CD8-positive, alpha-beta memory T cell (primary cell): ENCODE measurements around the gene BRI3. TPM values are rescaled to one million over a fixed set of nuclear protein-coding genes. Genes with fewer than 3 reads are reported as not detected.

Source experiments
- CTCF ChIA-PET: fragments of 350-600 bp; sonication (Branson Sonifier 250); formaldehyde crosslinking; loops from one replicate; lab custom pipeline; 2021; ENCODE audit warnings: antibody characterized with exemption; lab: Charles Lee
- POLR2A ChIA-PET: fragments of 350-600 bp; sonication (Branson Sonifier 250); formaldehyde crosslinking; loops from one replicate; lab custom pipeline; 2021; ENCODE audit warnings: antibody characterized with exemption; lab: Charles Lee
- DNase-seq, 5 donors: peaks; one replicate each; pipeline versions ENCODE4 v3.0.0 to v3.0.0-alpha.2; 2020 to 2022; ENCODE audit warnings: mixed read lengths in 1 of 5
- H3K27ac ChIP-seq: one replicate; pipeline ENCODE4 v1.7.0; 2013; ENCODE audit warnings: low read depth, mild to moderate bottlenecking, low read length, moderate library complexity
- H3K27me3 ChIP-seq: 2 replicates; pipeline ENCODE4 v1.7.0; 2013; ENCODE audit warnings: low read length, mild to moderate bottlenecking; ENCODE audit not compliant: insufficient read depth, poor library complexity, severe bottlenecking
- H3K36me3 ChIP-seq: 2 replicates; pipeline ENCODE4 v1.7.0; 2013; ENCODE audit warnings: mild to moderate bottlenecking, low read length, moderate library complexity; ENCODE audit not compliant: insufficient read depth
- H3K4me1 ChIP-seq: 2 replicates; pipeline ENCODE4 v1.7.0; 2013; ENCODE audit warnings: mild to moderate bottlenecking, low read length, moderate library complexity; ENCODE audit not compliant: insufficient read depth
- H3K4me3 ChIP-seq: 2 replicates; pipeline ENCODE4 v1.7.0; 2013; ENCODE audit warnings: mild to moderate bottlenecking, low read length
- H3K9me3 ChIP-seq: 2 replicates; pipeline ENCODE4 v1.7.0; 2013; ENCODE audit warnings: mild to moderate bottlenecking, low read length
- H3K27ac Mint-ChIP-seq, 8 donors: one replicate each; pipeline ENCODE4 v1.8.0; 2020 to 2021; ENCODE audit warnings: mixed read lengths in 8 of 8, mild to moderate bottlenecking in 6 of 8, inconsistent platforms in 3 of 8, moderate library complexity in 3 of 8
- H3K27me3 Mint-ChIP-seq, 2 donors: one replicate each; pipeline ENCODE4 v1.8.0; 2020 to 2021; ENCODE audit warnings: mixed read lengths in 2 of 2, mild to moderate bottlenecking in 1 of 2, moderate library complexity in 1 of 2
- H3K36me3 Mint-ChIP-seq, 3 donors: one replicate each; pipeline ENCODE4 v1.8.0; 2020 to 2021; ENCODE audit warnings: mixed read lengths in 3 of 3, inconsistent platforms in 1 of 3, mild to moderate bottlenecking in 1 of 3
- H3K4me1 Mint-ChIP-seq, 3 donors: one replicate each; pipeline ENCODE4 v1.8.0; 2020 to 2021; ENCODE audit warnings: mixed read lengths in 3 of 3, inconsistent platforms in 1 of 3, mild to moderate bottlenecking in 1 of 3
- H3K4me3 Mint-ChIP-seq, 7 donors: one replicate each; pipeline ENCODE4 v1.8.0; 2020 to 2021; ENCODE audit warnings: mixed read lengths in 7 of 7, mild to moderate bottlenecking in 6 of 7, moderate library complexity in 4 of 7, inconsistent platforms in 2 of 7
- H3K9me3 Mint-ChIP-seq, 5 donors: one replicate each; pipeline ENCODE4 v1.8.0; 2020 to 2022; ENCODE audit warnings: mixed read lengths in 5 of 5, mild to moderate bottlenecking in 3 of 5, moderate library complexity in 2 of 5, inconsistent platforms in 1 of 5
- polyA plus RNA-seq: library from polyadenylated mRNA; unstranded; fragments of 300-500 nt; fragmentation: Illumina TruSeq; gene quantifications from one replicate; pipeline ENCODE4 v1.2.3, GENCODE V29; 2021
- total RNA-seq, 2 experiments: library from RNA; stranded (reverse); gene quantifications; one replicate each; pipeline ENCODE4 v1.2.3, GENCODE V29; 2021

Gene BRI3
- total and polyA plus RNA-seq, 3 experiments from 2014 or later = 15.4 to 65.0 (median 58.4) TPM

- CTCF ChIA-PET = no interaction called here
- peaks cover 15 to 42% of the 10 kb centered on the region in 2 donors for H3K27me3 Mint-ChIP-seq
- H3K27ac Mint-ChIP-seq = no peak overlapping the region
Observed at GRCh38 chr7:98322331-98323270, 41.1 kb downstream of the BRI3 start.

GRCh38 chr7:98323597-98324322 is 42.3 kb downstream of the BRI3 start:
- H3K27me3 ChIP-seq = no peaks in the 10 kb centered on the region
- peak overlapping the region in 1 of 8 donors; percentile 29 for H3K27ac Mint-ChIP-seq
- no peaks in the 10 kb centered on the region for H3K36me3 Mint-ChIP-seq
- no peaks in the 10 kb centered on the region for H3K9me3 ChIP-seq
- H3K4me3 Mint-ChIP-seq = no peak overlapping the region
- no peak for DNase-seq
- H3K4me1 ChIP-seq = no peaks in the 10 kb centered on the region
- CTCF ChIA-PET = no interaction called here
- no peak overlapping the region for H3K4me3 ChIP-seq
- H3K36me3 ChIP-seq = no peaks in the 10 kb centered on the region
- peaks cover 18 to 44% of the 10 kb centered on the region in 2 donors for H3K27me3 Mint-ChIP-seq
- H3K9me3 Mint-ChIP-seq = peaks cover 0 to 2% (median 0%) of the 10 kb centered on the region in 5 donors
- no peak overlapping the region for H3K27ac ChIP-seq
- POLR2A ChIA-PET = no interaction called here
- H3K4me1 Mint-ChIP-seq = no peaks in the 10 kb centered on the region

More at GRCh38 chr7:98322331-98323270, 41.1 kb downstream of the BRI3 start:
- Histone ChIP-seq H3K4me1 (no peaks in the 10 kb centered on the region), H3K27me3 (no peaks in the 10 kb centered on the region), H3K4me3 (no peak overlapping the region), H3K27ac (no peak overlapping the region), H3K9me3 (no peaks in the 10 kb centered on the region), H3K36me3 (no peaks in the 10 kb centered on the region)
- Mint-ChIP-seq H3K36me3 (no peaks in the 10 kb centered on the region), H3K9me3 (no peaks in the 10 kb centered on the region), H3K4me1 (no peaks in the 10 kb centered on the region), H3K4me3 (no peak overlapping the region)
- DNase-seq = no peak
- POLR2A ChIA-PET = no interaction called here

- POLR2A ChIA-PET = no interaction called here
- Histone ChIP-seq H3K9me3 (no peaks in the 10 kb centered on the region), H3K27ac (no peak overlapping the region), H3K4me1 (no peaks in the 10 kb centered on the region), H3K27me3 (no peaks in the 10 kb centered on the region), H3K36me3 (no peaks in the 10 kb centered on the region), H3K4me3 (no peak overlapping the region)
- CTCF ChIA-PET = no interaction called here
- Mint-ChIP-seq H3K4me3 (no peak overlapping the region), H3K4me1 (no peaks in the 10 kb centered on the region), H3K27ac (no peak overlapping the region), H3K9me3 (peaks cover 0 to 2% (median 0%) of the 10 kb centered on the region in 5 donors), H3K36me3 (no peaks in the 10 kb centered on the region), H3K27me3 (peaks cover 18 to 43% of the 10 kb centered on the region in 2 donors)
- no peak for DNase-seq
Observed at GRCh38 chr7:98324782-98325181, 43.3 kb downstream of the BRI3 start.

- no peaks in the 10 kb centered on the region for H3K36me3 ChIP-seq
- ChIA-PET CTCF (interaction anchor here (0.7 kb wide), 1 partner anchor 10 kb away, joined by 4 read pairs; no protein-coding TSS in a partner anchor), POLR2A (no interaction called here)
- Mint-ChIP-seq H3K36me3 (peaks cover 0 to 5% (median 0%) of the 10 kb centered on the region in 3 donors), H3K4me3 (no peak overlapping the region), H3K9me3 (peaks cover 0 to 2% (median 0%) of the 10 kb centered on the region in 5 donors), H3K4me1 (no peaks in the 10 kb centered on the region), H3K27ac (no peak overlapping the region), H3K27me3 (peaks cover 4 to 18% of the 10 kb centered on the region in 2 donors)
- no peak overlapping the region for H3K4me3 ChIP-seq
- H3K4me1 ChIP-seq = no peaks in the 10 kb centered on the region
- H3K27ac ChIP-seq = no peak overlapping the region
- no peaks in the 10 kb centered on the region for H3K27me3 ChIP-seq
- H3K9me3 ChIP-seq = no peaks in the 10 kb centered on the region
- DNase-seq = no peak
Observed at GRCh38 chr7:98329100-98329790, 47.8 kb downstream of the BRI3 start.

- peaks cover 4 to 14% of the 10 kb centered on the region in 2 donors for H3K27me3 Mint-ChIP-seq
- Histone ChIP-seq H3K27me3 (no peaks in the 10 kb centered on the region), H3K36me3 (no peaks in the 10 kb centered on the region), H3K4me3 (no peak overlapping the region), H3K27ac (no peak overlapping the region), H3K4me1 (no peaks in the 10 kb centered on the region), H3K9me3 (no peaks in the 10 kb centered on the region)
- ChIA-PET CTCF (no interaction called here), POLR2A (no interaction called here)
- H3K4me1 Mint-ChIP-seq = no peaks in the 10 kb centered on the region
- no peak overlapping the region for H3K4me3 Mint-ChIP-seq
- no peak for DNase-seq
- peaks cover 0 to 2% (median 0%) of the 10 kb centered on the region in 5 donors for H3K9me3 Mint-ChIP-seq
- no peak overlapping the region for H3K27ac Mint-ChIP-seq
- H3K36me3 Mint-ChIP-seq = peaks cover 0 to 5% (median 0%) of the 10 kb centered on the region in 3 donors
Observed at GRCh38 chr7:98329791-98330373, 48.4 kb downstream of the BRI3 start.

GRCh38 chr7:98330926-98331529 is 49.5 kb downstream of the BRI3 start:
- no peak overlapping the region for H3K27ac ChIP-seq
- no peak overlapping the region for H3K4me3 ChIP-seq
- H3K4me1 ChIP-seq = no peaks in the 10 kb centered on the region
- Mint-ChIP-seq H3K9me3 (peaks cover 0 to 2% (median 0%) of the 10 kb centered on the region in 5 donors), H3K36me3 (peaks cover 0 to 5% (median 0%) of the 10 kb centered on the region in 3 donors), H3K27me3 (peaks cover 7 to 17% of the 10 kb centered on the region in 2 donors), H3K4me1 (no peaks in the 10 kb centered on the region), H3K27ac (no peak overlapping the region), H3K4me3 (no peak overlapping the region)
- H3K9me3 ChIP-seq = no peaks in the 10 kb centered on the region
- ChIA-PET POLR2A (no interaction called here), CTCF (no interaction called here)
- H3K27me3 ChIP-seq = no peaks in the 10 kb centered on the region
- DNase-seq = no peak
- H3K36me3 ChIP-seq = no peaks in the 10 kb centered on the region

- ChIA-PET POLR2A (no interaction called here), CTCF (no interaction called here)
- Histone ChIP-seq H3K4me1 (no peaks in the 10 kb centered on the region), H3K4me3 (no peak overlapping the region), H3K36me3 (no peaks in the 10 kb centered on the region), H3K27me3 (no peaks in the 10 kb centered on the region), H3K9me3 (no peaks in the 10 kb centered on the region), H3K27ac (no peak overlapping the region)
- Mint-ChIP-seq H3K27ac (no peak overlapping the region), H3K9me3 (peaks cover 0 to 3% (median 2%) of the 10 kb centered on the region in 5 donors), H3K4me1 (no peaks in the 10 kb centered on the region), H3K27me3 (peaks cover 3 to 4% of the 10 kb centered on the region in 2 donors), H3K4me3 (no peak overlapping the region), H3K36me3 (peaks cover 0 to 6% (median 0%) of the 10 kb centered on the region in 3 donors)
- no peak for DNase-seq
Observed at GRCh38 chr7:98334081-98334480, 52.6 kb downstream of the BRI3 start.
